Activated CD8-positive, alpha-beta memory T cell treated with anti-CD3 and anti-CD28 coated beads, Interleukin-2, amount 50 U/mL, for 1 hour (primary cell): ENCODE data around the gene SH2D5.

ENCODE experiments used
- DNase-seq: peaks from one replicate; pipeline ENCODE4 v3.0.0-alpha.2; 2020; ENCODE audit errors: extremely low read depth

SH2D5 gene

DNA sequence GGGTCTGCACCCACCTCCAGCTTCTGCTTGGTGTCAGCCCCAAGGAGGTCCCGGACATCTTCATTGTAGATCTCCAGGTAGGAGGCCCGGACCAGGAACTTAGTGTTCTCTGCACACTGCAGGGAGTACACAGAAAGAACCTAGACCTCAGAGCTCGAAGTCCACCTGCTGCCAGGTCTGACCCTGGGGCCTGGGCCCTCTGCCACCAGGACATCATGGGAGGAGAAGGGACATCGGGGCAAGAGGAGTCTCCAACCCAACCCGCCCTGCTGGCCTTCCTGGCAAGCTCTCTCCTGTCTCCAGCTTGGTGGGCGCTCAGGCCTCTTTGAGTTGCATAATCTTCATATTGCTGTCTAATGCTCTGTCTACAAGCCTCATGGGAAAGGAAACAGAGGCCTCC, 19.1 kb downstream of the SH2D5 start:
- DNase-seq = no peak

DNA sequence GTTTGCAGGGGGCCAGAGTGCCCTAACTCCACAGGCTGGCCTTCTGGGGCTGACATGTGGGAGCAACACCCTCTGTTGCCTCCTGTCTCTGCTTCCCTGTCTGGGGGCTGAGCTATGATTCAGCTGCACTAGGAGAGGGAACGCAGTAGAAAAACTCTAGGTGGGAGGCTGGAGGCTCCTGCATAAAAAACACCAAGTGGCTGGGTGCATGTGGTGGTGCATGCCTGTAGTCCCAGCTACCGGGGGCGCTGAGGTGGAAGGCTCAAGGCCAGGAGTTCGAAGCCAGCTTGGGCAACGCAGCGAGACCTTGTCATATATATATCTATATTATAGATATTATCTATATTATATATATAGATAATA, 20.3 kb downstream of the SH2D5 start:
- no peak for DNase-seq

GRCh38 chr1:20711285-20712214, 21.0 kb downstream of the SH2D5 start:
- DNase-seq = no peak

- DNase-seq = no peak
Observed at GRCh38 chr1:20710469-20711284, 21.8 kb downstream of the SH2D5 start.

GRCh38 chr1:20709868-20710267, 22.6 kb downstream of the SH2D5 start:
- DNase-seq = no peak

DNA sequence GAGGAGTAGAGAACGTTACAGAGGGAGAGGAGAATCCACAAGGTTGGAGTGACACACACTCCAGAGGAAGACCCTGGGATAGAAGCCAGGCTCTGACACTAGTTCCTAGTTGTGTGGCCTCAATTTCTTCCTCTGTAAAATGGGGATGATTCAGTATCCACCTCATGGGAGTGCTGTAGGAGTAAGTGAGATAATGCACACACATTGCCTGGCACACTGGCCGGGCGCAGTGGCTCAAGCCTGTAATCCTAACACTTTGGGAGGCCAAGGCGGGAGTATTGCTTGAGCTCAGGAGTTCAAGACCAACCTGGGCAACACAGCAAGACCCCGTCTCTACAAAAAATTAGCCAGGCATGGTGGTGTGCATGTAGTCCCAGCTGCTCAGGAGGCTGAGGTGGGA, 23.6 kb downstream of the SH2D5 start:
- no peak for DNase-seq

GRCh38 chr1:20708057-20708456, 24.4 kb downstream of the SH2D5 start:
- DNase-seq = no peak

GRCh38 chr1:20706841-20707240, 25.7 kb downstream of the SH2D5 start:
- no peak for DNase-seq

GRCh38 chr1:20705203-20705755, 27.2 kb downstream of the SH2D5 start:
- DNase-seq = no peak

- DNase-seq = no peak
Observed at GRCh38 chr1:20704390-20705202, 27.9 kb downstream of the SH2D5 start.

GRCh38 chr1:20703124-20703756, 29.3 kb downstream of the SH2D5 start:
- DNase-seq = no peak

DNA sequence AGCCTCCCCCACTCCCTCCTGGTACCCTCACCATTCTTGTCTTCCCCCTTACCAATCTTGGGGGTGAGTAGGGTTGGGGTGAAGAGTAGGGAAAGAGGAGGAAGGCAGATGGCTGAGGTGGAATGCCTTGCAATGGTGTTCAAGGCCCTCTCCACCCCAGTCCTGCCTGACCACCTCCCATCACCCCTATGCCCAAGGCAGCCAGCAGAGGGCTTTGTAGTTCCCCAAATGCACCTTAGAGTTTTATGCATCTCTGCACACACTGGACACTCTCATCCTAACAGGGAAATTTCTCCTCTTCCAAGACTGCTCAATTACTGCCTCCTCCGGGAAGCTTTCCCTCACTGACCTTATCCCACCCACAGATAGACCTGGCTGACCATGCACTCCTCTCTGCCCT, 30.1 kb downstream of the SH2D5 start:
- no peak for DNase-seq

- no peak for DNase-seq
Observed at GRCh38 chr1:20701847-20702246, 30.7 kb downstream of the SH2D5 start.

- no peak for DNase-seq
Observed at GRCh38 chr1:20701446-20701845, 31.1 kb downstream of the SH2D5 start.

DNA sequence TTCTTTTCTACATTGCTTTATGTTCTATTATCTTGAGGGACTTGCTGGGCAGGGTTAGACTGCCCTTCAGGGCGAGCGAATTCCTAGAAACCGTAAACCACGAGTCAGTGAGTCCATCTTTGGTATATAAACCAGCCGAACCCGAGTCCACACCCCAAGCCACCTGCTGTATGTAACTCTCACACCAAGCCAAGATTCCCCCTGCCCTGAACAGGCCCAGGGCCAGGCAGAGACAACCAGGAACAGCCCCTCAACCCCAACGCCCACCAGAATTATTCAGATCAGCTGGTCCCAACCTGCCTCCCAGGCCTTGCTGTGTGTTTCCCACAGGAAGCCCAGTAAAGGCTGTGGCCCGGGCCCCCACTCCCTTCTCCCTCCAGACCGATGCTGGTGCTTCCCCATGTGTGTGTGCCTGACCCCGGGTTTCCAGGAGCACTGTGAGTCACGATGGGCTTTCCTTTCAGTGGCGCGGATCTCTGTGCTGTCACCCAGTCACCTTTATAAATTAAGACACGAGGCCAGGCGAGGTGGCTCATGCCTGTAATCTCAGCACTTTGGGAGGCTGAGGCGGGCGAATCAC, 31.8 kb downstream of the SH2D5 start:
- DNase-seq = no peak

- DNase-seq = no peak
Observed at GRCh38 chr1:20699558-20699957, 32.9 kb downstream of the SH2D5 start.

DNA sequence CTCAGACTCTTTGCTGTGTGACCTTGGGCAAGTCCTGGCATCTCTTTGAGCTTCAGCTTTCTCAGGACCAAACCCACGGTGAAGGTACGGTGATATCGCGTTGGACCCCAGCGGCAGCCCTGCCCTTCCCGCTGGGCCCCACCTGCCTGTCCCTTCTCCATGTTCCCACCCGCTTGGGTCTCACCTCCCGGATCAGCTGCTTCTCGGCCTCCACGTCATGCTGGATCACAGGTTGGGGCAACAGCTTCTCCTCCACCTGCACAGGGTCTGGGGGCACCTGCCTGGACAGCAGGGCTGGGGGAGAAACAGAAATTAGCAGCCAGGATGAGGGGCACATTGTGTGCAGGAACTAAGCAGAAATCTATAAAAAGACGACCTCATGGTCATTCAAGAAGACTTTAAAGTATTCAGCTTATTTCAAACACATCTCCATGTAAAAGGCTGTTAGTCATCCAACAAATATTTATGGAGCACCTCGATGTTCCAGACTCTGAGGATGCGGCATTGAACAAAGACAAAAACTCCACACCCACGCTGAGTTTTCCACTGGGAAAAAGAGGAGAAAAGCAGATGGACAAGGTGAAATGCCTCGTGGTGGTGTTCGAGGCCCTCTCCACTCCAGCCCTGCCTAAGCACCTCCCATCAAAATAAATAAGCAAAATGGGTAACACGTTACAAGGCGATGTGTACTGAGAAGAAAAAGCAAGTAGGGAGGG, 34.1 kb downstream of the SH2D5 start:
- DNase-seq = no peak

DNA sequence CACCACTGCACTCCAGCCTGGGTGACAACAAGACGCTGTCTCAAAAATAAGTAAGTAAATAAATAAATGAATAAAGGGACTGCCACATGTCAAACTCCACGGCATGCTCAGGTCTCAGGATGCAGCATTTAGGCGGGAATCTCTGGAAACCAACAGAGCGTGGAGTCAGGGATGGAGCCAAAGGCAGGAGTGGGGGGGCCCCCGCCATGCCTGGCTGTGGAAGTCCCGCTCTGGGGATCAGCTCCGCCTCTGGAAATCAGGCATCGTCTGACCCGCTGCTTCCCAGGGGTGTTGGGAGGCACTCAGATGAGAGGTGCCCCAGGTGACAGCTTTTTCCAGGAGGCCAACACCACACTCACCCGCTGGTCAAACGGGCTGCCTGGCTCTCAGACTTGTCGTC, 34.9 kb downstream of the SH2D5 start:
- no peak for DNase-seq

DNA sequence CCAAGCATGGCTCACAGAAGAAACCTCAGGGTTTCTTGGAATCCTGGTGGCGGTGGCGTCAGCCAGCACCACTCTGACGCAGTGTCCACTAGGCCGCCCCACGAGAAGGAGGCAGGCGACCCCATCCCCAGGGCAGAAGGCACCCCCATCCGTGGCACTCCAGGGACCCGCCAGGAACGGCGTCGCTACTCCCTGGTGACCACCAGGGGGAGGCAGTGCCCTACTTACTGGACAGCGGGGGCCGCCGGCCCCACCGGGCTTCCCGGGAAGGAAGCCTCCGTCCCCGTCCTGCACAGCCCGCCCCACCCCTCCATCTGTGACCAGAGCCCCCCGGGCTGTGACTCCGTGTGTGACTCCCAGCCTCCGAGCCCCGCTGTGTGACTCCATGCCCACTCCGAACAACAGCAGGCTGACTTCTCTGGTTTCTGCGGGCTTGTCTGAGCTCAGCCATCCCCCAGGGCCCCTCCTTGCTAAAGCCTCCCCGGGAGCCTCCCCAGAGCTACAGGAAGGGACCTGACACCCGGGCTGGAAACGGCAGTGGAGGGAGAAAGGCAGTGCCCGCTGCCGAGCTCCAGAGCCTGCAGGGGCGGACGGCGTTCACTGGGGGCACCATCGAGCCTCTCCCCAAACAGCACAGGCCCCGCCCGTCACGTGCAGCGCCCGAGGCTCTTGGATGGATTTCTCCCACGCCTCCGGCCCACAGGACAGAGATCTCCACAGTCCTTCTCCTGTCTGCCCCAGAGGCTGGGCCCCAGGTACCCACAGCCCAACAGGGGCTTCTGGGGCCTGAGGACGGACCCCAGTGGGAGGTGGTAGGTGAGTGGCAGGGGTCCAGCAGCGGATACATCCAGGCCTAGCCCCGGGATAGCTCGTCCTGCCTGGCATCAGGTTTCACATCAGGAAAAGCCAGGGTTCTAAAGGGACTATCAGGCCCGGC, 35.8 kb downstream of the SH2D5 start:
- DNase-seq = peak; percentile 20
